HepG2 (cell line): ENCODE measurements around the gene SMIM29. TPM values are rescaled to one million over a fixed set of nuclear protein-coding genes. Genes with fewer than 3 reads are reported as not detected.
A peak's percentile ranks its signal among the peaks of the same experiment; 100 is the strongest.

ENCODE experiments used
- CHCHD3 ChIP-seq: sonication (generic); formaldehyde crosslinking; IDR thresholded peaks from 2 replicates; pipeline ENCODE4 v1.8.0; 2022; ENCODE audit warnings: mild to moderate bottlenecking, missing genetic modification reagents, moderate library complexity
- FOXC1 ChIP-seq: sonication (generic); formaldehyde crosslinking; IDR thresholded peaks from 2 replicates; pipeline ENCODE4 v1.8.0; 2022; ENCODE audit warnings: mild to moderate bottlenecking, missing genetic modification reagents, borderline replicate concordance
- FOXO1 ChIP-seq: sonication (generic); formaldehyde crosslinking; IDR thresholded peaks from 2 replicates; pipeline ENCODE4 v1.4.0; 2020; ENCODE audit warnings: missing genetic modification reagents
- GMEB1 ChIP-seq: sonication (generic); formaldehyde crosslinking; IDR thresholded peaks from 2 replicates; pipeline ENCODE4 v1.5.1; 2020; ENCODE audit warnings: missing genetic modification reagents, mild to moderate bottlenecking, borderline replicate concordance
- GZF1 ChIP-seq: sonication (generic); formaldehyde crosslinking; IDR thresholded peaks from 2 replicates; pipeline ENCODE4 v1.5.1; 2020; ENCODE audit warnings: mild to moderate bottlenecking, missing genetic modification reagents
- HES4 ChIP-seq: sonication (generic); formaldehyde crosslinking; IDR thresholded peaks from 2 replicates; pipeline ENCODE4 v1.9.0; 2021; ENCODE audit warnings: mild to moderate bottlenecking, missing genetic modification reagents, borderline replicate concordance
- HNRNPK ChIP-seq: fragments of 200-400 bp; formaldehyde crosslinking; IDR thresholded peaks from 2 replicates; pipeline ENCODE4 v1.6.1; 2018; ENCODE audit warnings: low read length, low read depth, moderate library complexity, mild to moderate bottlenecking; ENCODE audit not compliant: poor library complexity, severe bottlenecking
- HNRNPLL ChIP-seq: fragments of 200-400 bp; formaldehyde crosslinking; IDR thresholded peaks from 2 replicates; pipeline ENCODE4 v1.6.1; 2017; ENCODE audit warnings: mild to moderate bottlenecking, low read depth, low read length; ENCODE audit not compliant: poor library complexity, severe bottlenecking
- PHF20 ChIP-seq: sonication (generic); formaldehyde crosslinking; IDR thresholded peaks from 2 replicates; pipeline ENCODE4 v1.5.0; 2020; ENCODE audit warnings: mild to moderate bottlenecking, missing genetic modification reagents
- POGK ChIP-seq: sonication (generic); formaldehyde crosslinking; conservative IDR thresholded peaks from 2 replicates; pipeline ENCODE4 v1.8.0; 2022; ENCODE audit warnings: mild to moderate bottlenecking, moderate library complexity, missing genetic modification reagents
- SALL1 ChIP-seq: sonication (generic); formaldehyde crosslinking; IDR thresholded peaks from 2 replicates; pipeline ENCODE4 v1.8.0; 2022; ENCODE audit warnings: mild to moderate bottlenecking, missing genetic modification reagents
- SRY ChIP-seq: sonication (generic); formaldehyde crosslinking; IDR thresholded peaks from 2 replicates; pipeline ENCODE4 v1.8.0; 2022; ENCODE audit warnings: mild to moderate bottlenecking, missing genetic modification reagents
- TFAP4 ChIP-seq: sonication (generic); IDR thresholded peaks from 2 replicates; pipeline ENCODE4 v1.6.1; 2016; ENCODE audit warnings: low read depth, borderline replicate concordance
- ZFX ChIP-seq: sonication (generic); formaldehyde crosslinking; IDR thresholded peaks from 2 replicates; pipeline ENCODE4 v1.4.0; 2020; ENCODE audit warnings: mild to moderate bottlenecking, low read depth, missing genetic modification reagents, moderate library complexity
- ZNF574 ChIP-seq: sonication (generic); formaldehyde crosslinking; IDR thresholded peaks from 2 replicates; pipeline ENCODE4 v1.4.0; 2020; ENCODE audit warnings: missing genetic modification reagents
- ZNF704 ChIP-seq: sonication (generic); formaldehyde crosslinking; IDR thresholded peaks from 2 replicates; pipeline ENCODE4 v1.8.1; 2023; ENCODE audit warnings: mild to moderate bottlenecking, inconsistent platforms, moderate library complexity, missing genetic modification reagents, borderline replicate concordance
- ZNF776 ChIP-seq: sonication (generic); formaldehyde crosslinking; IDR thresholded peaks from 2 replicates; pipeline ENCODE4 v1.4.0; 2020; ENCODE audit warnings: mild to moderate bottlenecking, missing genetic modification reagents
- ZSCAN20 ChIP-seq: sonication (generic); formaldehyde crosslinking; IDR thresholded peaks from 2 replicates; pipeline ENCODE4 v1.4.0; 2020; ENCODE audit warnings: missing genetic modification reagents, mild to moderate bottlenecking, borderline replicate concordance
- polyA plus RNA-seq, 8 experiments: library from polyadenylated mRNA; depleted of rRNA in 3 of 8; stranded (reverse) in 7 of 8; unstranded in 1 of 8; fragments of >200 nt; fragmentation: Illumina TruSeq in 4 of 8; extraction: Trizol in 4 of 8; gene quantifications; 2 replicates each; pipeline versions ENCODE4 v1.2.1 to v1.2.3, GENCODE V29; 2011 to 2016; ENCODE audit warnings: low read depth in 4 of 8, missing spikeins in 1 of 8, mixed read lengths in 1 of 8; ENCODE audit not compliant: insufficient read depth in 1 of 8
- total RNA-seq, 5 experiments: library from RNA; depleted of rRNA; stranded (reverse); fragments of >200 nt; fragmentation: Illumina TruSeq; extraction: Trizol; gene quantifications; 2 replicates each; pipeline ENCODE4 v1.2.3, GENCODE V29; 2016; ENCODE audit warnings: low read depth in 1 of 5

Gene SMIM29
- total and polyA plus RNA-seq, 2 of the 13 experiments (the other 11 are each of a cell fraction or from before 2014, with no cell fraction given), result 8.8 to 15.3 TPM

- TF ChIP-seq FOXC1 (CRISPR knock-in tag), result peak; percentile 39; the same call in 1 of the 2 replicates
- peak; percentile 85 for TF ChIP-seq ZFX
- TF ChIP-seq CHCHD3 (CRISPR knock-in tag), result no peak
- peak; percentile 57; the same call in 1 of the 2 replicates for TF ChIP-seq SRY (CRISPR knock-in tag)
- no peak for TF ChIP-seq TFAP4
- no peak for TF ChIP-seq ZNF704 (CRISPR knock-in tag)
- TF ChIP-seq GZF1 (CRISPR knock-in tag), result peak; percentile 38; the same call in 1 of the 2 replicates
- no peak for TF ChIP-seq HNRNPK
- no peak for TF ChIP-seq ZSCAN20 (CRISPR knock-in tag)
- TF ChIP-seq GMEB1, result peak; percentile 57; the same call in 1 of the 2 replicates
- TF ChIP-seq HES4 (CRISPR knock-in tag), result peak; percentile 37; the same call in 1 of the 2 replicates
- 0 out of 2 replicates have a peak, but pooled peaks have one; percentile 54 for TF ChIP-seq ZNF776
- TF ChIP-seq FOXO1, result 0 out of 2 replicates have a peak, but pooled peaks have one; percentile 29
- TF ChIP-seq SALL1 (CRISPR knock-in tag), result peak; percentile 64
- TF ChIP-seq HNRNPLL, result peak; percentile 54
- peak; percentile 30; the same call in 1 of the 2 replicates for TF ChIP-seq ZNF574 (CRISPR knock-in tag)
- peak; percentile 68; the same call in 1 of the 2 replicates for TF ChIP-seq POGK (CRISPR knock-in tag)
- peak; percentile 36; the same call in 1 of the 2 replicates for TF ChIP-seq PHF20 (CRISPR knock-in tag)
Observed at GRCh38 chr6:34223956-34224940, 24.6 kb downstream of the SMIM29 start (continued).
